Measurements from ENCODE around the gene PRKX. TPM values are rescaled to one million over a fixed set of nuclear protein-coding genes. Genes with fewer than 3 reads are reported as not detected.
"Not testable (repeated sequence)": the region's sequence is repeated elsewhere in the genome, so short reads cannot be mapped to it uniquely, and the experiment has no call there.

The PRKX gene
- total RNA-seq, 1 donor from 2014 or later = 28.9 TPM

GRCh38 chrX:3598709-3599108, 114.7 kb downstream of the PRKX start:
- ATAC-seq = no peak
- DNase-seq (ENCODE audit: low spot score) = no peak
- intact Hi-C loops (cut with DNase I) = no loop called here

DNA sequence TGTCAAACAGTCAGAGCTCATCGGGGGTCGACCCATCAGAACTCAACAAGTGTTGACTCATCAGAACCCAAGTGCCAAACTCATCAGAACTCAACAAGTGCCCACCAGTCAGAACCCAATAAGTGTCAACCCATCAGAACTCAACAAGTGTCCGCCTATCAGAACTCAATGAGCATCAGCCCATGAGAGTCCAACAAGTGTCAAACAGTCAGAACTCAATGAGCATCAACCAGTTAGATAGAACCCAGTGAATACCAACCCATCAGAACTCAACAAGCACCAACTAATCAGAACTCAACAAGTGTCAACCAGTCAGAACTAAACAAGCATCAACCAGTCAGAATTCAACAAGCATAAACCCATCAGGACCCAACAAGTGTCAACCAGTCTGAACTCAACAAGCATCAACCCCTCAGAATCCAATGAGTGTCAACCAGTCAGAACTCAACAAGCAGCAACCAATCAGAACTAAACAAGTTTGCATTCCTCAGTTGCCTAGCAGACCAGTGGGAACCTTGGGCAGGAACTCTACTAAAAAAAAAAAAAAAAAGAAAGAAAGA, 115.3 kb downstream of the PRKX start:
- ATAC-seq = no peak
- intact Hi-C loops (cut with DNase I) = no loop called here
- no peak for DNase-seq (ENCODE audit: low spot score)

GRCh38 chrX:3592184-3592583, 121.3 kb downstream of the PRKX start:
- no peak for DNase-seq (ENCODE audit: low spot score)
- intact Hi-C loops (cut with DNase I) = no loop called here

DNA sequence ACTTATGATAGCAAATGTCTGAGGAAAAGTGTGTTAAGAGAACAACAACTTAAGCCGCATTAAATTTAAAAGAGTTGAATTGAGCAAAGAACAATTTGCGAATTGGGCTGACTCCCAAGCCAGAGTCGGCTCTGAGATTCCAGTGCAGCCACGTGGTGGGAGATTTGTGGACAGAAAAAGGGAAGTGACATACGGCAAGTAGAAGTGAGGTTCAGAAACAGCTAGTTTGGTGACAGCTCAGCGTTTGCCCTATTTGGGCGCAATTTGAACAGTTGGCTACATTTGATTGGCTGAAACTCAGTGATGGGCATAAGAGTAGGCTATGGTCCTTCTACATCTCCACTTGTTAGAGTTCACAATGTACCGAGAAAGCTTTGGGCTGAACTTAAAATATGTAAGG, 124.0 kb downstream of the PRKX start:
- ATAC-seq = no peak
- intact Hi-C loops (cut with DNase I) = loop anchor here (5.0 kb wide), 1 partner anchor 438 kb away; no protein-coding TSS in a partner anchor
- no peak for DNase-seq (ENCODE audit: low spot score)

More at GRCh38 chrX:3592184-3592583, 121.3 kb downstream of the PRKX start:
- ATAC-seq = no peak

- intact Hi-C loops (cut with DNase I) = loop anchor here (5.0 kb wide), 1 partner anchor 442 kb away; no protein-coding TSS in a partner anchor
- no peak for DNase-seq (ENCODE audit: low spot score)
Observed at GRCh38 chrX:3585719-3586118, 127.7 kb downstream of the PRKX start.

GRCh38 chrX:3584415-3584996, 128.9 kb downstream of the PRKX start:
- ATAC-seq (no peak), DNase-seq (ENCODE audit: low spot score) (no peak)
- intact Hi-C loops (cut with DNase I) = no loop called here

More at GRCh38 chrX:3585719-3586118, 127.7 kb downstream of the PRKX start:
- ATAC-seq = peak; percentile 26

DNA sequence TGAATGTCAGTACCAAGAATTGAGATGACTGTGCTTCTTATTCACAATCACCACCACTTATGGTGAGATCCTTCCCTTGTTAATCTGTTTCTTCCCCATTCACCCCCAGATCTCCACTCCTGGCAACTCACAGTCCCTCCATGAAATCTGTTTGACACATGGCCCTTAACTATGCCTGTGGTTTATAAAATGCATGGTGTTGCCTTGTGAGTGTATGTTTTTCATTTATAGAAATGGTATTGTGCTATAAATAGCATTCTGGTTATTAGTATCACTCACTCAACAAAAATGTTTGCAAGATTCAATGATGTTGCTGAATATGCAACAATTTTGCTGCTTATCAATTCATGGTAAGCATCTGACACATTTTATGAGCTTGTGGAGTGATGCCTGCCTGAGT, 131.0 kb downstream of the PRKX start:
- DNase-seq (ENCODE audit: low spot score) (no peak), ATAC-seq (no peak)
- intact Hi-C loops (cut with DNase I) = no loop called here

GRCh38 chrX:3581609-3582108, 131.8 kb downstream of the PRKX start:
- ATAC-seq = no peak
- intact Hi-C loops (cut with DNase I) = no loop called here
- DNase-seq (ENCODE audit: low spot score) = no peak

- intact Hi-C loops (cut with DNase I) = no loop called here
- no peak for DNase-seq (ENCODE audit: low spot score)
- ATAC-seq = no peak
Observed at GRCh38 chrX:3577551-3577950, 135.9 kb downstream of the PRKX start.

DNA sequence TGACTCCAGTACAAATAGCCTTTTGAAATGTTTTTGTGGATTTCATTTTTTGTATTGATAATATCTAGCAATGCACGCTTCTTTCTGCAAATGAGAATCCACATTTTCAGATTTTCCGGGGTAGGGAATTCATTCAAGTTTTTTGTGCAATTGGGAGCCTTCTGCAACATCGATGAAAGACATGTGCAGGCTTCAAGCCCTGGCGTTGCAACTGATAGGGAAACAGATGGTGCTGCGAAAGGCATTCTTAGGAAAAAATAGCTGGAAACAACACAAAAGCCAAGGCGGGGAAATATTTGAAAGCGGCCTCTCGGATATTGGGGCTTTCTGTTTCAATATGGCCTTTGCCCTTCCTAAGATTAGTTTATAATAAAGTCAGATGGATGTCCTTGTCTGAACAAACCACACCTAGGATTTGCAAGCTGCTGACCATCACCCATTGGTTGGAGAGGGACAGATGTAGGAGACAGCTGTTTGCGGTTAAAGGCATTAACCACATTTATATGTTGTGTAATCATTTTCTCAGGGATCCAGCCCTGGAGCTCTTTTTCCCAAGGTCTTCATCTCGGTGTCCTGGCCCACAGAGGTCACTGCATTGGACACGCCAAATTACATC, 136.5 kb downstream of the PRKX start:
- ATAC-seq (peak; percentile 77), DNase-seq (ENCODE audit: low spot score) (no peak)
- intact Hi-C loops (cut with DNase I) = no loop called here

GRCh38 chrX:3567686-3568085, 145.8 kb downstream of the PRKX start:
- DNase-seq (ENCODE audit: low spot score) = no peak
- intact Hi-C loops (cut with DNase I) = no loop called here
- ATAC-seq = no peak

- ATAC-seq (no peak), DNase-seq (ENCODE audit: low spot score) (no peak)
- intact Hi-C loops (cut with DNase I) = no loop called here
Observed at GRCh38 chrX:3563451-3563850, 150.0 kb downstream of the PRKX start.

- intact Hi-C loops (cut with DNase I); DNase-seq (ENCODE audit: low spot score); ATAC-seq: not testable (repeated sequence)
Observed at GRCh38 chrX:3560010-3560409, 153.4 kb downstream of the PRKX start.

All from sciatic nerve (tissue), 2 donors.